Right renal cortex interstitium (tissue), 3 donors: ENCODE measurements around the gene RFX8. TPM values are rescaled to one million over a fixed set of nuclear protein-coding genes. Genes with fewer than 3 reads are reported as not detected.
"Not testable (repeated sequence)": the region's sequence is repeated elsewhere in the genome, so short reads cannot be mapped to it uniquely, and the experiment has no call there.

ENCODE experiments used
- DNase-seq, 3 donors: peaks; one replicate each; pipeline ENCODE4 v3.0.0-alpha.2; 2013; ENCODE audit warnings: low read depth in 3 of 3, low spot score in 2 of 3
- polyA plus RNA-seq, 3 donors: library from polyadenylated mRNA; unstranded; fragments of 120-200 nt; gene quantifications; one replicate each; pipeline ENCODE4 v1.2.1, GENCODE V29; 2013; ENCODE audit not compliant: insufficient read length in 3 of 3

RFX8 gene
- polyA plus RNA-seq, 3 donors, result 0.69 to 1.00 (median 0.96) TPM

- DNase-seq, result no peak
Measured at GRCh38 chr2:101442667-101443061, 32.2 kb downstream of the RFX8 start.

- no peak for DNase-seq
Measured at GRCh38 chr2:101442042-101442666, 32.8 kb downstream of the RFX8 start.

- DNase-seq, result no peak
Measured at GRCh38 chr2:101440127-101440738, 34.7 kb downstream of the RFX8 start.

GRCh38 chr2:101439716-101440115 lies 35.2 kb downstream of the RFX8 start:
- DNase-seq, result no peak

DNA sequence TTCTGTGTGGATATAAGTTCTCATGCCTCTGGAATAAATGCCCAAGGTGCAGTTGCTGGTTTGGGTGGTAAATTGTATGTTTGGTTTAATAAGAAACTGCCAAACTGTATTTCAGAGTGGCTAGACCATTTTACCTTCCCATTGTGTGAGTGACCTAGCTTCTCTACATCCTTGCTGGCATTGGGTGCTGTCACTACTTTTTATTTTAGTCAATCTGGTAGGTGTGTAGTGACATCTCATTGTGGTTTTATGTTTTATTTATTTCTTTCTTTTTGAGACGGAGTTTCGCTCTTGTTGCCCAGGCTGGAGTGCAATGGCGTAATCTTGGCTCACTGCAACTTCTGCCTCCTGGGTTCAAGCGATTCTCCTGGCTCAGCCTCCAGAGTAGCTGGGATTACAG lies 36.4 kb downstream of the RFX8 start:
- not testable (repeated sequence) for DNase-seq

DNA sequence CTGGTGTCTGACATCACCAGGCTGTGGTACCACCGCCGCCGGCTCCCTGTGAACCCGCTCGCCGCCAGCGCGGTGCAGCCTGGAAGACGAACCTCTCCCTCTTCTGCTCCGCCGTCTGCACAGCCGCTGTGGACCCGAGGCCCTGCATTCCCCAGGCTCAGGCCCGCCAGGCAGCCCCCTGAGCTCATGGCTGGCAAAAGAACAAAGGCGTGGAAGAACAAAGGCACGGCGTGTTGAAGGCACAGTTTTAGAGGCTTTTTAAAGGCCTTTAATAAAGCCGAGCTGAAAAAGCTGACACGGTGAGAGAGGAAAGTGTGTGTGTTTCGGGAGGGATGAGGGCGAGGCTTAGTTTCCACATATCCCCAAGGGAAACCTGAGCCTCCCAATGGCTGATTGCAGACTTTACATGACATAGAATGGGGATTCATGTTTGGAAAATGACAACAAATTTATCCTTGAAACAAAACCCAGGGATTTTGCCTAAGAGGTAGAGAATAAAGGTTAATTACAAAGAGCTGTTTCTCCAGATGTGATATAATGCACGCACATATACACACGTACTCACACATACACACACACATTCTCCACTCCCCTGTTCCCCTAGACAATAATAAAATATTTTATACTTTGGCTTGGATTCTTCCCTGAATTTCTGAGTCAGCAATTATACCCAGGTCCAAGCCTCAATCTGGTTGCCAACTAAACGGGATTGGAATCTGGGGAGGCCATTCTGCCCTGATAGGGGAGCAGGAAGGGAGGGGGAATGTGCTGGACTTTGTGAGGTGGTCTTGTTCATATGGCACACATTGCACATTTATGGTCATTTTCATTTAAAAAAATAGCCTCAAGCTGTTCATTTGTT lies 39.7 kb downstream of the RFX8 start:
- DNase-seq, result peak in 2 of 3 donors; percentile 25 to 40

DNA sequence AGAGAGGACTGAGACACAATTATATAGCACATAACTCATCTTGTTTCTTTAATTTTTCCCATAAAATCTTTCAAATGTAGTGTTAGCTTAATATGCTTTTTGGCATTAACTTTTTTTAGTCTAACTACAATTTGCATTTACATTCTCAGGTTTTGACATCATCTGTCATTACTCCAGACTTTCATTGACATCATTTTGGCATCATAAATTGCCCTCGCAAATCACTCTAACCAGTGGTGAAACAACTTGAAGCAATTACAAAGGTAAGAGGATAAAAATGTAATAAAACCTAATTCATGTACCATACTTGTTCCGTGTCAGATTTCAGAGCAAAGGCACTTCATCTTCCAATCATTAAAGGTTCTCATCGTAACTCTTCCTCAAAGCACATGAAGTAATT lies 41.4 kb downstream of the RFX8 start:
- DNase-seq, result no peak

- DNase-seq, result no peak
Measured at GRCh38 chr2:101432411-101433181, 42.3 kb downstream of the RFX8 start.

- DNase-seq, result no peak
Measured at GRCh38 chr2:101431486-101431885, 43.4 kb downstream of the RFX8 start.

- DNase-seq, result no peak
Measured at GRCh38 chr2:101430156-101430555, 44.8 kb downstream of the RFX8 start.

DNA sequence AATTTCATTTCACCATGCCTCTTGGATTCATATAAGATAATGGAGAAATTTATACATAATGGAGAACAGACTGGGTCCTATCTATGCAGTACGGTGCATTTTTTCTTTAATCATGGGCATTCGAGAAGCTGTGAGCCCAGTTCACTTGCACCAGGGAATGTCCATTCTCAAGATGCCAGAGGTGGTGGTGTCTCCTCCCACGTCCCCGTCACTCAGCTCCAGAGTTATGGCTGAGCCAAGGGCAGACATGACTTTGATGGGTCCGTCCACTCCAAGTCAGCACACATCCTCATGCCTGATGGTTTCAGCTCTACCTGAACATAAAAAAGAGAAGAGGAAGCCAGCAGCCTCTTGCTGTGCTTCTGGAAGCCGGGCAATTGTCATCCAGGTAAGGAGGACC lies 45.5 kb downstream of the RFX8 start:
- no peak for DNase-seq

- no peak for DNase-seq
Measured at GRCh38 chr2:101428422-101429176, 46.3 kb downstream of the RFX8 start.

- no peak for DNase-seq
Measured at GRCh38 chr2:101427743-101428142, 47.2 kb downstream of the RFX8 start.

- no peak for DNase-seq
Measured at GRCh38 chr2:101427240-101427639, 47.7 kb downstream of the RFX8 start.

DNA sequence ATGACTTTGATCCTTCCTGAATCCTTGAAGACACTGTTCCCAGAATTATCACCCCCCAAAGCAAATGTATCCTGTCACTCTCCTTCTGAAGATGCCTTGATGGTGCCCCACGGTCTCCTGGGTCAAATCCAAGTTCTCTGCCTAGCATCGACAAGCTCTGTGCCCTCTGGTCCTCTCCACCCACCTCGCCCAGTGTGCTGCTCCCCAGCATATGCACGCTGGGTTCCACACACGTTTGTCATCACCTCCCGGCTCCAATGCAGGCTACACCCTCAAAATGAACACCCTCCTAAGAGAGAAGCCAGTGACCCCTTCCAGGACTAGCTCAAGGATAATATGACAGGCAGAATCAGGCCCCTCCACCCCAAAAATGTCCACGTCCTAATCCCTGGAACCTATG lies 48.1 kb downstream of the RFX8 start:
- no peak for DNase-seq

DNA sequence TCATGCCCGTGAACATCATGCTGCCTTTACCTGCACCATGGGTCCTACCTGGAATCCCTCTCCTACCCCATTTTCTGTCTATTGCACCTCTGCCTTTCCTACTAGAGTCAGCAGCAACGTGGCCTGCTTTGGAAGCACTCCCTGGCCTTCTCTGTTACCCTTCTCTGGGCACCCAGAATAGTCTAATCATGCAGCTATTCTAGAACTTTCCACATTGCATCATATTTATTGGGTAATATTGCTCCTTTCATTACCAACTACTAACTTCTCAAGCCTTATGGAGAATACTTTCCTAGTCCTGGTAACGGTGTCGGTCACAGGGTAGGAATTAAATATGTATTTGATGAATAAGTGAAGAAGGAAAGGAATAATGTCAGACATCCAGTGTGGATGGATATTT lies 54.3 kb downstream of the RFX8 start:
- no peak for DNase-seq

GRCh38 chr2:101419096-101419663 lies 55.7 kb downstream of the RFX8 start:
- no peak for DNase-seq

- no peak for DNase-seq
Measured at GRCh38 chr2:101418460-101419095, 56.3 kb downstream of the RFX8 start.

DNA sequence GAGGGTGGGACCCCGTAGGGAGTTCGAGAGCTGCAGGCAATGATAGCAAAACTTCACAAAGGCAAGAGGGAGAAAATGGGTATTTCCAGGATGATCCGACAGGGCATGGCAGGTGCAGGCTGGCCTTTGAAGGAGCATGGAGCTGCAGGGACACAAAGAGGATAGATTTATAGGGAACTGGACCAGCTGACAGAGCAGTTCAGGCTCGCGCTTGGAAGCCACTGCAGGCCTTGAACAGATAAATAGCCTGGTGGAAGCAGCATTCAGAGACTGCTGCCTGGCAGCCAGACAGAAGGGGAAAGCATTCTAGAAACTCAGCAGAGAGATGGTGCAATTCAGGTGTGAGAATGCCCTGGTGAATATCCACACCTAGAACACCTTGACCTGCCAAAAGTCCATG lies 58.3 kb downstream of the RFX8 start:
- no peak for DNase-seq

- no peak for DNase-seq
Measured at GRCh38 chr2:101415884-101416283, 59.0 kb downstream of the RFX8 start.
